HEK293T (cell line): Measurements from ENCODE around the gene SPINT3.

Experiments used
- CTCF ChIA-PET: fragments of 350-600 bp; formaldehyde crosslinking; extraction: SDS; loops from one replicate; lab custom pipeline; 2021; ENCODE audit warnings: antibody characterized with exemption, inconsistent platforms; lab: Yijun Ruan, JAX
- POLR2A ChIA-PET: fragments of 350-600 bp; formaldehyde crosslinking; extraction: SDS; loops from one replicate; lab custom pipeline; 2020; ENCODE audit warnings: antibody characterized with exemption, inconsistent platforms; lab: Yijun Ruan, JAX
- DNase-seq: peaks from one replicate; pipeline ENCODE4 v3.0.0; 2012; ENCODE audit warnings: mixed read lengths; ENCODE audit errors: extremely low spot score
- ARNT ChIP-seq: fragments of 450-650 bp; IDR thresholded peaks from 2 replicates; pipeline ENCODE4 v1.6.1; 2017; ENCODE audit warnings: mild to moderate bottlenecking
- BHLHE40 ChIP-seq: fragments of 450-650 bp; IDR thresholded peaks from 2 replicates; pipeline ENCODE4 v1.6.1; 2016; ENCODE audit warnings: mild to moderate bottlenecking, moderate library complexity, borderline replicate concordance
- CTBP1 ChIP-seq: fragments of 450-650 bp; IDR thresholded peaks from 2 replicates; pipeline ENCODE4 v1.6.1; 2016; ENCODE audit warnings: borderline replicate concordance
- ELF4 ChIP-seq: fragments of 450-650 bp; IDR thresholded peaks from 2 replicates; pipeline ENCODE4 v1.6.1; 2017; ENCODE audit warnings: antibody characterized with exemption
- FOXA1 ChIP-seq: fragments of 450-650 bp; IDR thresholded peaks from 2 replicates; pipeline ENCODE4 v1.6.1; 2016; ENCODE audit warnings: mild to moderate bottlenecking
- FOXK2 ChIP-seq: fragments of 450-650 bp; IDR thresholded peaks from 2 replicates; pipeline ENCODE4 v1.6.1; 2016; ENCODE audit warnings: mild to moderate bottlenecking
- FOXM1 ChIP-seq: fragments of 450-650 bp; IDR thresholded peaks from 2 replicates; pipeline ENCODE4 v1.6.1; 2017; ENCODE audit warnings: mild to moderate bottlenecking, borderline replicate concordance
- HDGF ChIP-seq: fragments of 450-650 bp; IDR thresholded peaks from 2 replicates; pipeline ENCODE4 v1.6.1; 2017; ENCODE audit warnings: antibody characterized with exemption, borderline replicate concordance
- L3MBTL2 ChIP-seq: fragments of 450-650 bp; conservative IDR thresholded peaks from 2 replicates; pipeline ENCODE4 v1.6.1; 2016; ENCODE audit warnings: mild to moderate bottlenecking
- LEF1 ChIP-seq: fragments of 450-650 bp; IDR thresholded peaks from 2 replicates; pipeline ENCODE4 v1.6.1; 2017; ENCODE audit warnings: mild to moderate bottlenecking, borderline replicate concordance
- NFRKB ChIP-seq: fragments of 450-650 bp; IDR thresholded peaks from 2 replicates; pipeline ENCODE4 v1.6.1; 2016; ENCODE audit warnings: mild to moderate bottlenecking, moderate library complexity
- SP1 ChIP-seq: fragments of 450-650 bp; IDR thresholded peaks from 2 replicates; pipeline ENCODE4 v1.6.1; 2017
- SUZ12 ChIP-seq: fragments of 450-650 bp; IDR thresholded peaks from 2 replicates; pipeline ENCODE4 v1.6.1; 2016; ENCODE audit warnings: mild to moderate bottlenecking
- TARDBP ChIP-seq: fragments of 450-650 bp; IDR thresholded peaks from 2 replicates; pipeline ENCODE4 v1.6.1; 2016
- ZNF384 ChIP-seq: fragments of 450-650 bp; IDR thresholded peaks from 2 replicates; pipeline ENCODE4 v1.6.1; 2016
- TF ChIP-seq, protein P1 (sequence below): fragments of 450-650 bp; IDR thresholded peaks from 2 replicates; pipeline ENCODE4 v1.6.1; 2016

The SPINT3 gene, protein sequence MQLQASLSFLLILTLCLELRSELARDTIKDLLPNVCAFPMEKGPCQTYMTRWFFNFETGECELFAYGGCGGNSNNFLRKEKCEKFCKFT

GRCh38 chr20:45515147-45515913, at the start of gene SPINT3:
Gene SPINT3 (minus strand): TSS chr20:45515622. CDS start chr20:45515608, 14 bp downstream.
- TF ChIP-seq ELF4 (no peak), L3MBTL2 (0 out of 2 replicates have a peak, but pooled peaks have one; percentile 28), LEF1 (no peak), SP1 (no peak)
- ChIA-PET POLR2A (no interaction called here), CTCF (no interaction called here)
- no peak for DNase-seq

DNA sequence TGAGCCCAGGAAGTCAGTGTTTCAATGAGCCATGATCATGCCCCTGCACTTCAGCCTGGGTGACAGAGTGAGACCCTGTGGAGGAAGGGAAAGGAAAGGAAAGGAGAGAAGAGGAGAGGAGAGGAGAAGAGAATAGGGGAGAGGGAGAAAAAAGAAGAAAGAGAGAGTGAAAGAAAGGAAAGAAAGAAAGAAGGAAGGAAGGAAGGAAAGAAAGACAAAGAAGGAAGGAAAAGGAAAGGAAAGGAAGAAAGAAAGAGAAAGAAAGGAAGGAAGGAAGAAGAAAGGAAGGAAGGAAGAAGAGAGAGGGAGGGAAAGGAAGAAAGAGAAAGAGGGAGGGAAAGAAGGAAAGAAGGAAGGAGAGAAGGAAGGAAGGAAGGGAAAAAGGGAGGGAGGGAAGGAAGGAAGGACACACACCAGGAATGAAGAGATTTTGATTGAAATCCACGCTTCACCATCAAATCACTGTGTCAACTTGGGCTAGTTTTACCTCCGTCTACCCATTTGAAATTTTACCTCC, 49.4 kb upstream of the SPINT3 start:
- no peak for DNase-seq
- POLR2A ChIA-PET, result no interaction called here
- CTCF ChIA-PET, result no interaction called here
- TF ChIP-seq ELF4, result no peak
- no peak for TF ChIP-seq FOXK2
- TF ChIP-seq HDGF, result no peak
- no peak for TF ChIP-seq SP1
- TF ChIP-seq, protein P1, sequence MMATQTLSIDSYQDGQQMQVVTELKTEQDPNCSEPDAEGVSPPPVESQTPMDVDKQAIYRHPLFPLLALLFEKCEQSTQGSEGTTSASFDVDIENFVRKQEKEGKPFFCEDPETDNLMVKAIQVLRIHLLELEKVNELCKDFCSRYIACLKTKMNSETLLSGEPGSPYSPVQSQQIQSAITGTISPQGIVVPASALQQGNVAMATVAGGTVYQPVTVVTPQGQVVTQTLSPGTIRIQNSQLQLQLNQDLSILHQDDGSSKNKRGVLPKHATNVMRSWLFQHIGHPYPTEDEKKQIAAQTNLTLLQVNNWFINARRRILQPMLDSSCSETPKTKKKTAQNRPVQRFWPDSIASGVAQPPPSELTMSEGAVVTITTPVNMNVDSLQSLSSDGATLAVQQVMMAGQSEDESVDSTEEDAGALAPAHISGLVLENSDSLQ, result no peak
- TF ChIP-seq FOXM1, result no peak
- TF ChIP-seq NFRKB, result no peak
- TF ChIP-seq TARDBP, result no peak

DNA sequence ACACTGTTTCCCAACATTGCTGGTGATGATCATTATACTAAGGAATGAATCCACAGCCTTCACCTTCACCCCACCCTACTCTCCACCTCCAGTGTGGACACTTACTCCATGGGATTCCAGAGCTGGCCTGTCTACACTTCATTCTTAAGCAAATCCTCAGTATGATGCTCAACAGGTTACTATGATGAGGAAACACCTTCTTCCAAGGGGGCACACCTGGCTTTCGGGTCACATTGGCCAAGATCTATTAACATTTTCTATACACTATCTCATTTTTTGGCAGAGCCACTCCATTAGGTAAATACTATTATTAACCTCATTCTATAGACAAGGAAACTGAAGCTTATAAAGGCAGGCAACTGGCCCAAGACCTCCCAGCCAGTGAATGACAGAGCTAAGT, 39.8 kb upstream of the SPINT3 start:
- ChIA-PET POLR2A (no interaction called here), CTCF (no interaction called here)

DNA sequence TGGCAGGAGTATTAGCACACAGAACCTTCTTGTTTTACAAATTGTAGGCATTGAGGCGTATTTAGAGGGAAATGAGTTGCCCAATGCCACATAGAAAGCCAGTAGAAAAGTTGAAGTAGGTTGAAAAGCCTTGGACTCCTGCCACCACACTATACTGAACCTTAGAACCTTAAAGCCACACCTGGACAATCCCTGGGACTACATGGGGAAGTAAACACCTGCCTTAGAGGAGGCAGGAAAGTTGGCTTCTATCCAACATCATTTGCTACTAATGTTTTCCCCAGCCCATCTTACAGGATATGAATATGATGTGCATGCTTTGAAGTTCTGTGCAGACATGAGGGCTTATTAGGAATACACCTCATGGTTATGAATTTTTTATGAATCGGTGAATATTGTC, 37.0 kb upstream of the SPINT3 start:
- no peak for DNase-seq
- CTCF ChIA-PET, result no interaction called here
- POLR2A ChIA-PET, result no interaction called here

More for the DNA sequence above, 39.8 kb upstream of the SPINT3 start:
- TF ChIP-seq, protein P1, result no peak
- TF ChIP-seq HDGF (no peak), ARNT (no peak), FOXA1 (no peak), ZNF384 (no peak), TARDBP (no peak), SP1 (no peak), NFRKB (no peak), BHLHE40 (no peak), LEF1 (no peak), FOXM1 (no peak), ELF4 (no peak), CTBP1 (no peak), L3MBTL2 (no peak), SUZ12 (no peak), FOXK2 (no peak)
- DNase-seq, result no peak

GRCh38 chr20:45550765-45551164, 35.3 kb upstream of the SPINT3 start:
- POLR2A ChIA-PET, result no interaction called here
- no peak for DNase-seq
- CTCF ChIA-PET, result no interaction called here
- no peak for TF ChIP-seq LEF1
- no peak for TF ChIP-seq ARNT
- TF ChIP-seq, protein P1, result no peak
- no peak for TF ChIP-seq TARDBP
- TF ChIP-seq SUZ12, result no peak
- no peak for TF ChIP-seq ZNF384
- no peak for TF ChIP-seq SP1
- TF ChIP-seq NFRKB, result no peak
- TF ChIP-seq HDGF, result no peak
- no peak for TF ChIP-seq FOXK2

More for the DNA sequence above, 37.0 kb upstream of the SPINT3 start:
- TF ChIP-seq ARNT, result no peak
- TF ChIP-seq ZNF384, result no peak
- TF ChIP-seq ELF4, result no peak

GRCh38 chr20:45548410-45548809, 33.0 kb upstream of the SPINT3 start:
- no peak for DNase-seq
- CTCF ChIA-PET, result interaction anchor here (0.6 to 1.7 kb wide), 2 partner anchors 44 to 223 kb away, joined by 4 to 5 read pairs; no protein-coding TSS in a partner anchor

More at GRCh38 chr20:45548410-45548809, 33.0 kb upstream of the SPINT3 start:
- no peak for TF ChIP-seq HDGF
- TF ChIP-seq ARNT, result no peak
- TF ChIP-seq LEF1, result no peak
- no peak for TF ChIP-seq ZNF384
- TF ChIP-seq CTBP1, result no peak
- TF ChIP-seq ELF4, result no peak
- TF ChIP-seq SP1, result no peak
- no peak for TF ChIP-seq SUZ12
- no peak for TF ChIP-seq L3MBTL2
- TF ChIP-seq, protein P1, result no peak
- POLR2A ChIA-PET, result no interaction called here
